HepG2 (cell line): ENCODE data around the gene SLX9. TPM values are rescaled to one million over a fixed set of nuclear protein-coding genes. Genes with fewer than 3 reads are reported as not detected.

Experiments used
- ARID4A ChIP-seq: sonication (generic); formaldehyde crosslinking; IDR thresholded peaks from 2 replicates; pipeline ENCODE4 v1.5.0; 2020; ENCODE audit warnings: mild to moderate bottlenecking, missing genetic modification reagents, borderline replicate concordance
- ATRX ChIP-seq: sonication (generic); formaldehyde crosslinking; IDR thresholded peaks from 2 replicates; pipeline ENCODE4 v1.4.0; 2020; ENCODE audit warnings: missing genetic modification reagents, borderline replicate concordance
- CC2D1A ChIP-seq: sonication (generic); formaldehyde crosslinking; IDR thresholded peaks from 2 replicates; pipeline ENCODE4 v1.8.1; 2023; ENCODE audit warnings: mild to moderate bottlenecking, missing genetic modification reagents
- FOXO4 ChIP-seq: sonication (generic); formaldehyde crosslinking; conservative IDR thresholded peaks from 2 replicates; pipeline ENCODE4 v1.8.1; 2023; ENCODE audit warnings: missing genetic modification reagents
- HIC2 ChIP-seq: sonication (generic); formaldehyde crosslinking; IDR thresholded peaks from 2 replicates; pipeline ENCODE4 v1.9.0; 2022; ENCODE audit warnings: low read depth, missing genetic modification reagents
- HINFP ChIP-seq: sonication (generic); formaldehyde crosslinking; IDR thresholded peaks from 2 replicates; pipeline ENCODE4 v1.4.0; 2020; ENCODE audit warnings: low read depth, mild to moderate bottlenecking, missing genetic modification reagents
- HMG20A ChIP-seq: IDR thresholded peaks from 2 replicates; pipeline ENCODE4 v1.6.1; 2016; ENCODE audit warnings: borderline replicate concordance
- HNRNPL ChIP-seq: fragments of 200-400 bp; formaldehyde crosslinking; IDR thresholded peaks from 2 replicates; pipeline ENCODE4 v1.6.1; 2017; ENCODE audit warnings: mild to moderate bottlenecking, low read depth, low read length
- PCBP2 ChIP-seq: fragments of 200-400 bp; formaldehyde crosslinking; optimal IDR thresholded peaks from 2 replicates; pipeline ENCODE3; 2018; ENCODE audit warnings: low read length, low read depth; ENCODE audit not compliant: poor library complexity, severe bottlenecking
- SOX13 ChIP-seq, 3 experiments: fragments of 450-650 bp in 1 of 3; sonication (generic) in 1 of 3; formaldehyde crosslinking in 1 of 3; IDR thresholded peaks in 2 of 3; conservative IDR thresholded peaks in 1 of 3; 2 replicates each; pipeline versions ENCODE4 v1.5.0 to v1.6.1; 2016 to 2020; ENCODE audit warnings: antibody characterized with exemption in 1 of 3, mild to moderate bottlenecking in 1 of 3, missing compliant biosample characterization in 1 of 3, missing genetic modification reagents in 1 of 3, moderate library complexity in 1 of 3
- ZFP36 ChIP-seq: fragments of 150-350 bp; IDR thresholded peaks from 2 replicates; pipeline ENCODE4 v1.6.1; 2018; ENCODE audit warnings: borderline replicate concordance, low read length, low read depth; ENCODE audit not compliant: partially characterized antibody
- ZNF230 ChIP-seq: sonication (generic); formaldehyde crosslinking; IDR thresholded peaks from 2 replicates; pipeline ENCODE4 v1.4.0; 2020; ENCODE audit warnings: mild to moderate bottlenecking, missing genetic modification reagents
- ZNF362 ChIP-seq: sonication (generic); formaldehyde crosslinking; IDR thresholded peaks from 2 replicates; pipeline ENCODE4 v1.4.0; 2020; ENCODE audit warnings: missing genetic modification reagents, mild to moderate bottlenecking, borderline replicate concordance
- ZNF432 ChIP-seq: sonication (generic); formaldehyde crosslinking; IDR thresholded peaks from 2 replicates; pipeline ENCODE4 v1.5.0; 2020; ENCODE audit warnings: missing genetic modification reagents, mild to moderate bottlenecking, borderline replicate concordance
- ZNF619 ChIP-seq: sonication (generic); formaldehyde crosslinking; IDR thresholded peaks from 2 replicates; pipeline ENCODE4 v1.4.0; 2020; ENCODE audit warnings: mild to moderate bottlenecking, missing genetic modification reagents
- ZSCAN25 ChIP-seq: sonication (generic); formaldehyde crosslinking; IDR thresholded peaks from 2 replicates; pipeline ENCODE4 v1.8.0; 2022; ENCODE audit warnings: mild to moderate bottlenecking, missing genetic modification reagents
- polyA plus RNA-seq, 8 experiments: library from polyadenylated mRNA; depleted of rRNA in 3 of 8; stranded (reverse) in 7 of 8; unstranded in 1 of 8; fragments of >200 nt; fragmentation: Illumina TruSeq in 4 of 8; extraction: Trizol in 4 of 8; gene quantifications; 2 replicates each; pipeline versions ENCODE4 v1.2.1 to v1.2.3, GENCODE V29; 2011 to 2016; ENCODE audit warnings: low read depth in 4 of 8, missing spikeins in 1 of 8, mixed read lengths in 1 of 8; ENCODE audit not compliant: insufficient read depth in 1 of 8
- total RNA-seq, 5 experiments: library from RNA; depleted of rRNA; stranded (reverse); fragments of >200 nt; fragmentation: Illumina TruSeq; extraction: Trizol; gene quantifications; 2 replicates each; pipeline ENCODE4 v1.2.3, GENCODE V29; 2016; ENCODE audit warnings: low read depth in 1 of 5

SLX9 gene
- total and polyA plus RNA-seq, 2 of the 13 experiments (the other 11 are each of a cell fraction or from before 2014, with no cell fraction given), result 21.0 to 47.1 TPM

GRCh38 chr21:44992608-44993031 lies 52.8 kb downstream of the SLX9 start (continued):
- TF ChIP-seq ARID4A, result peak; percentile 50; the same call in 1 of the 2 replicates
- TF ChIP-seq HNRNPL, result 0 out of 2 replicates have a peak, but pooled peaks have one; percentile 19
- TF ChIP-seq ZNF230 (CRISPR knock-in tag), result no peak
- no peak for TF ChIP-seq SOX13 (IDR thresholded peaks at IDR 0.05)
- TF ChIP-seq SOX13 (CRISPR knock-in tag; conservative IDR thresholded peaks at IDR 0.05 in 1 of 2, IDR thresholded peaks at IDR 0.05 in 1 of 2), result no peak
- 0 out of 2 replicates have a peak, but pooled peaks have one; percentile 15 for TF ChIP-seq HIC2 (CRISPR knock-in tag)
- TF ChIP-seq ZNF619, result 0 out of 2 replicates have a peak, but pooled peaks have one; percentile 47
- no peak for TF ChIP-seq HMG20A (CRISPR knock-in tag)
- TF ChIP-seq ZFP36, result no peak
- TF ChIP-seq HINFP, result 0 out of 2 replicates have a peak, but pooled peaks have one; percentile 5
- 0 out of 2 replicates have a peak, but pooled peaks have one; percentile 24 for TF ChIP-seq FOXO4 (CRISPR knock-in tag)
- TF ChIP-seq PCBP2, result no peak
- no peak for TF ChIP-seq ATRX (CRISPR knock-in tag)
- no peak for TF ChIP-seq ZNF432
- TF ChIP-seq ZNF362 (CRISPR knock-in tag), result no peak
- TF ChIP-seq ZSCAN25, result 0 out of 2 replicates have a peak, but pooled peaks have one; percentile 21
- no peak for TF ChIP-seq CC2D1A (CRISPR knock-in tag)
- TF ChIP-seq, all 625 proteins: peak for 14
